ENCODE data around the gene CCDC191.

The CCDC191 gene

DNA sequence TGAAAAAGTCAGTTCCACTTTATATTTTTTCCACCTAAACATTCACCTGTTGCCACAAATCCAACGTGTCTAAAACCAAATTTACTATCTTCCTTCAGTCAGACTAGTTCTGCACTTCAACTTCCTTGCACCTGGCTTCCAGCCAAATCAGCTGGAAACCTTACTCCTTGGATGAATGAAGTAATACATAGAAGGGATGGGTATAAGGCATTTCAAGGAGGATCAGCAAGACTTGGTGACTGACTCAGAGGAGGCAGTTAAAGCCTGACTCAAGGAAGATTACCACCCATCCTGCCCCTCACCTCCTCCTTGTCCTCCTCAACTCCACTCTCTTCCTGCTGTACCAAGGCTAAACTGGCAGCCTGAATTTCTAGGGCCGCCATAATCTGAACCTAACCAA, 37.3 kb upstream of the CCDC191 start:
- TF ChIP-seq ZNF274 (IDR thresholded peaks at IDR 0.05; ENCODE audit: low read depth, low read length) (no peak), YY1 (IDR thresholded peaks at IDR 0.05; ENCODE audit: insufficient read depth, insufficient read length) (no peak), SUZ12 (IDR thresholded peaks at IDR 0.05; ENCODE audit: extremely low read depth, insufficient read depth, insufficient read length) (no peak)
- H3K36me3 ChIP-seq (ENCODE audit: insufficient read depth, insufficient read length, low read length), result peaks cover 1% of the 10 kb centered on the region
- H3K9ac ChIP-seq (ENCODE audit: insufficient read length, low read depth), result no peak overlapping the region
- H3K4me1 ChIP-seq (ENCODE audit: insufficient read depth, insufficient read length), result no peaks in the 10 kb centered on the region
- no peaks in the 10 kb centered on the region for H3K9me3 ChIP-seq (ENCODE audit: insufficient read depth, low read length)
- H3K4me3 ChIP-seq (ENCODE audit: insufficient read length, low read depth), result no peak overlapping the region
- no peak for DNase-seq (ENCODE audit: low read depth, low spot score)
- no peaks in the 10 kb centered on the region for H3K27me3 ChIP-seq (ENCODE audit: insufficient read depth, insufficient read length)

DNA sequence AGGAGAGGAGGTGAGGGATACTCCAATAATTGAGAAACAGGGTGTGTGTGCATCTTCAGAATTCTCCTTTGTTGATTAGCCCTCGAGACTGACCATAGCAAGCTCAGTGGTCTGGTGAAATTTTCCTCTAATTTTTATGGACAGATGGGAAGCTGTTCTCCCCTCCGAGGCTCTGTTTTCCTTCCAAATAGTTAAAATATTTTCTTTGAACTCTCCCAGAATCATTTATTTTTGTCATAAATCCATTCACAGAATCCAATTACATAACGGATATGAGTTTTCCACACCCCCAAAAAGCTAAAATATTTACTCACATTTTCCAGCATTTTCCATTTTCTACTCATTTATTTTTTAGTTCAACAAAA, 36.7 kb upstream of the CCDC191 start:
- peaks cover 5% of the 10 kb centered on the region for H3K36me3 ChIP-seq (ENCODE audit: insufficient read depth, insufficient read length, low read length)
- no peak overlapping the region for H3K9ac ChIP-seq (ENCODE audit: insufficient read length, low read depth)
- no peak for DNase-seq (ENCODE audit: low read depth, low spot score)
- H3K9me3 ChIP-seq (ENCODE audit: insufficient read depth, low read length), result no peaks in the 10 kb centered on the region
- H3K4me3 ChIP-seq (ENCODE audit: insufficient read length, low read depth), result no peak overlapping the region
- no peak for TF ChIP-seq YY1 (IDR thresholded peaks at IDR 0.05; ENCODE audit: insufficient read depth, insufficient read length)
- TF ChIP-seq SUZ12 (IDR thresholded peaks at IDR 0.05; ENCODE audit: extremely low read depth, insufficient read depth, insufficient read length), result no peak
- no peak for TF ChIP-seq ZNF274 (IDR thresholded peaks at IDR 0.05; ENCODE audit: low read depth, low read length)
- no peaks in the 10 kb centered on the region for H3K4me1 ChIP-seq (ENCODE audit: insufficient read depth, insufficient read length)
- H3K27me3 ChIP-seq (ENCODE audit: insufficient read depth, insufficient read length), result no peaks in the 10 kb centered on the region

DNA sequence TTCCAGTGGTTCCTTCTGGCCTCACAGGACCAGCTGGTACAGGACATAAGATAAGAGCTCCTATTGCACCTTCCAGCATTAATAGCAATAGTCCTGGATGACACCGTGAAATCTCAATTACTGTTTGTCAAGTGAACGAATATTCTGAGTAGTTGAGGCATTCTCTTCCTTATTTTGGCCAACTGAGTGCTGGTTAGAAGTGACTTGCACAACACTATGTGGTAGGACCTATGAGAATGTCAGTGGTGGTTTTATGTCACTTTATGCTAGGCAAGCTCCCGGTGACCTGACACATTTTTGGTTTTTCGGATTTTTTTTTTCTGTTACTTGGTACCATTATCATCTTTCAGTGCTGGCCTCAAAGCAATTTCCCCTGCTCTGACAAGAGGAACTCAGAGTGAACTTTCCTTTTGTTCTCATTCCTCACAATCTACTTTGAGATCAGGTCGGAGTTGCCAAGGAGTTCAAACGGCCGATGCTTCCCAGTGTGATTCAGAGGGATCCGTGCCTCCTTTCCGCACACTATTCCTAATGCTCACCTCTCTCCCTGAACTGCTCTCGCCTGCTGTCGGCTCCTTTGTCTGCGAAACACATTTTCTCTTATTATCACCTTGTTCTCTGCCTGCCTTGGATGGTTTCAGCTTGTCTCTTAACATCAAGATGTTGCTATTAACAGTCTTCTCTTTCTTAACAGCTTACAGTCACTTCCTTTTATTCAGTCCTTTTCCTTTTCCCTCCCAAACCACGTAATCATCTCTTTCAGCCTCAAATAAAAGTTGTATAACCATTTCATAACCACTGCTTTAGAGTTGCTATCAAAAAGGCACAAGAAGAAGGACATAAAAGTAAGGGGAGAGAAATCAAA, 36.1 kb upstream of the CCDC191 start:
- H3K9ac ChIP-seq (ENCODE audit: insufficient read length, low read depth), result no peak overlapping the region
- DNase-seq (ENCODE audit: low read depth, low spot score), result no peak

DNA sequence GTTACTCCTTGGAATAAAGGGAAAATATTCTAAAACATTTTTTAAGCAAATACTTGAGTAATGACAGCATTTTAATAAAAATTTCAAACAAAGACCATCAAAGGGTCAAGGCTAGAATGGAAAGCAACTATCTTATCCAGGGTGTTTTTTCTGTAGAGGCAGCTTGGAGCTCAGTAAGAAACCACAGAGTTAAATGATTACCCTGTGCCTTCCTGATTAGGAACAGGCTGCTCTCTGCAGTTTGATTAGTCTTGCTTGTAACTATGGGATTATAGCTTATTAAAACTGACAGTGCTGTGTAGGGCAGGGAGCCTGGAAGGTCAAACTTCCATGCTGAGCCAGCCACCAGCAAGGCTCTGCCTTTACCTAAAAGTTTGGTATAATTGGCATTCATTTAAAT, 33.3 kb upstream of the CCDC191 start:
- no peaks in the 10 kb centered on the region for H3K4me1 ChIP-seq (ENCODE audit: insufficient read depth, insufficient read length)
- H3K36me3 ChIP-seq (ENCODE audit: insufficient read depth, insufficient read length, low read length), result peaks cover 35% of the 10 kb centered on the region
- no peak for DNase-seq (ENCODE audit: low read depth, low spot score)
- no peaks in the 10 kb centered on the region for H3K27me3 ChIP-seq (ENCODE audit: insufficient read depth, insufficient read length)
- TF ChIP-seq ZNF274 (IDR thresholded peaks at IDR 0.05; ENCODE audit: low read depth, low read length) (no peak), YY1 (IDR thresholded peaks at IDR 0.05; ENCODE audit: insufficient read depth, insufficient read length) (no peak)
- no peaks in the 10 kb centered on the region; the same call in 1 of the 2 replicates for H3K9me3 ChIP-seq (ENCODE audit: insufficient read depth, low read length)
- no peak overlapping the region for H3K4me3 ChIP-seq (ENCODE audit: insufficient read length, low read depth)
- no peak overlapping the region for H3K9ac ChIP-seq (ENCODE audit: insufficient read length, low read depth)

More for the DNA sequence above, 36.1 kb upstream of the CCDC191 start:
- H3K9me3 ChIP-seq (ENCODE audit: insufficient read depth, low read length), result no peaks in the 10 kb centered on the region
- no peak for TF ChIP-seq YY1 (IDR thresholded peaks at IDR 0.05; ENCODE audit: insufficient read depth, insufficient read length)
- no peak for TF ChIP-seq SUZ12 (IDR thresholded peaks at IDR 0.05; ENCODE audit: extremely low read depth, insufficient read depth, insufficient read length)
- TF ChIP-seq ZNF274 (IDR thresholded peaks at IDR 0.05; ENCODE audit: low read depth, low read length), result no peak
- H3K27me3 ChIP-seq (ENCODE audit: insufficient read depth, insufficient read length), result no peaks in the 10 kb centered on the region
- H3K36me3 ChIP-seq (ENCODE audit: insufficient read depth, insufficient read length, low read length), result peaks cover 11% of the 10 kb centered on the region
- no peaks in the 10 kb centered on the region for H3K4me1 ChIP-seq (ENCODE audit: insufficient read depth, insufficient read length)
- H3K4me3 ChIP-seq (ENCODE audit: insufficient read length, low read depth), result no peak overlapping the region

DNA sequence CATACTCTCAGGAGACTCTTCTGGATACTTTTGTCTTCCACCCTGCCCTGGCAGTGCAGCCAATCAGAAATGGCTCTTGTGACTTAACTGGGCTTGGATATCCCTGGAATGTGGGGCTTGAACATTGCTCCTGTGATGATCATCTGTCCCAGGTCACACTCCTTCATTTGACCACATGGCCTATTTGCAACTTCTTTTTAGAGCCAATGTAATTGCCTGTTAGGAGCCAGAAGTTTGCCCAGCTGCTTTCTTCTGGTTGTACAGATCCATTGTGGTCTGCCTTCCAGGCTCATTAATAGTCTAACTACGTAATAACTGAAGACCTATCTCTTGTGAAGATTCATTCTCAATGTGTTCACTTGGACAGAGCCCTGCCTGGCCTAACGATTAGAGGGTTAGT, 30.0 kb upstream of the CCDC191 start:
- TF ChIP-seq SUZ12 (IDR thresholded peaks at IDR 0.05; ENCODE audit: extremely low read depth, insufficient read depth, insufficient read length), result no peak
- no peak for TF ChIP-seq YY1 (IDR thresholded peaks at IDR 0.05; ENCODE audit: insufficient read depth, insufficient read length)
- TF ChIP-seq ZNF274 (IDR thresholded peaks at IDR 0.05; ENCODE audit: low read depth, low read length), result no peak
- Histone ChIP-seq H3K9ac (ENCODE audit: insufficient read length, low read depth) (no peak overlapping the region), H3K36me3 (ENCODE audit: insufficient read depth, insufficient read length, low read length) (peaks cover 64% of the 10 kb centered on the region), H3K27me3 (ENCODE audit: insufficient read depth, insufficient read length) (no peaks in the 10 kb centered on the region), H3K4me3 (ENCODE audit: insufficient read length, low read depth) (no peak overlapping the region), H3K9me3 (ENCODE audit: insufficient read depth, low read length) (no peaks in the 10 kb centered on the region; the same call in 1 of the 2 replicates), H3K4me1 (ENCODE audit: insufficient read depth, insufficient read length) (no peaks in the 10 kb centered on the region)
- DNase-seq (ENCODE audit: low read depth, low spot score), result no peak

DNA sequence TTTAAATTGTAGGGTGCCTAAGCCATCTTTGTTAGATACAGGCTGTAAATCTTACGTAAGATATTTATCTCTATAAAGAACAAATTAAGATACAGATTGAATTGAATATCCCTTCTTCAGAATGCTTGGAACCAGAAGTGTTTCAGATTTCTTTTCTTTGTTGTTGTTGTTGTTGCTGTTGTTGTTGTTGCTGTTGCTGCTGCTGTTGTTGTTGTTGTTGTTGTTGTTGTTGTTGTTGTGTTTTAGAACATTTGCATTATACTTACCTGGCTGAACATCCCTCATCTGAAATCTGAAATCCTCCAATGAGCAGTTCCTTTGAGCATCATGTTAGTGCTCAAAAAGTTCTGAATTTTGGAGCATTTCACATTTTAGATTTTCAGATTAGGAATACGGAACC, 26.8 kb upstream of the CCDC191 start:
- H3K4me1 ChIP-seq (ENCODE audit: insufficient read depth, insufficient read length), result no peaks in the 10 kb centered on the region
- no peaks in the 10 kb centered on the region; the same call in 1 of the 2 replicates for H3K9me3 ChIP-seq (ENCODE audit: insufficient read depth, low read length)
- H3K36me3 ChIP-seq (ENCODE audit: insufficient read depth, insufficient read length, low read length), result peaks cover 92% of the 10 kb centered on the region
- H3K9ac ChIP-seq (ENCODE audit: insufficient read length, low read depth), result no peak overlapping the region
- DNase-seq (ENCODE audit: low read depth, low spot score), result no peak
- no peak for TF ChIP-seq YY1 (IDR thresholded peaks at IDR 0.05; ENCODE audit: insufficient read depth, insufficient read length)
- TF ChIP-seq SUZ12 (IDR thresholded peaks at IDR 0.05; ENCODE audit: extremely low read depth, insufficient read depth, insufficient read length), result no peak
- no peak for TF ChIP-seq ZNF274 (IDR thresholded peaks at IDR 0.05; ENCODE audit: low read depth, low read length)
- H3K27me3 ChIP-seq (ENCODE audit: insufficient read depth, insufficient read length), result no peaks in the 10 kb centered on the region
- H3K4me3 ChIP-seq (ENCODE audit: insufficient read length, low read depth), result no peak overlapping the region

DNA sequence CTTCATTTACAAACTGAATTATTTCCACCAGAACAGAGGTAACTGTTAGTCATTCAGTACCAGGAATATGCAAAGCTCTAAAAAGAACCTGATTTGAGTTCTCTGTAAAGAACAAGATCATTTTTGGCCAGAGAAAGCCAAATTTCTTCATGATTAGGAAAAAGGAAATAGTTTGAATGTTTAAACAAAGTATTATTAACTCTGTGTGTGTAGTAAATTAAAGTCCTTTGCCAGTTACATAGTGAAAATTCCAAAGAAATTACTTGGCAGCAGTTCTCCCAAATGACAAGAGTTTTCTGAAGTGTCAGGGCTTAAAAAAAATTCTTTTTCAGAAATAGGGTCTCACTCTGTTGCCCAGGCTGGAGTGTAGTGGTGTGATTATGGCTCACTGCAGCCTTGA, 24.7 kb upstream of the CCDC191 start:
- TF ChIP-seq YY1 (IDR thresholded peaks at IDR 0.05; ENCODE audit: insufficient read depth, insufficient read length) (no peak), SUZ12 (IDR thresholded peaks at IDR 0.05; ENCODE audit: extremely low read depth, insufficient read depth, insufficient read length) (no peak), ZNF274 (IDR thresholded peaks at IDR 0.05; ENCODE audit: low read depth, low read length) (no peak)
- H3K36me3 ChIP-seq (ENCODE audit: insufficient read depth, insufficient read length, low read length), result peaks cover 90% of the 10 kb centered on the region

More for the DNA sequence above, 24.7 kb upstream of the CCDC191 start:
- Histone ChIP-seq H3K4me3 (ENCODE audit: insufficient read length, low read depth) (no peak overlapping the region), H3K27me3 (ENCODE audit: insufficient read depth, insufficient read length) (no peaks in the 10 kb centered on the region), H3K9me3 (ENCODE audit: insufficient read depth, low read length) (no peaks in the 10 kb centered on the region), H3K9ac (ENCODE audit: insufficient read length, low read depth) (no peak overlapping the region), H3K4me1 (ENCODE audit: insufficient read depth, insufficient read length) (no peaks in the 10 kb centered on the region)
- DNase-seq (ENCODE audit: low read depth, low spot score), result no peak

All from NT2/D1 (cell line).